Thoracic aorta (tissue), 2 donors: ENCODE results near the gene CLDN24. TPM values are rescaled to one million over a fixed set of nuclear protein-coding genes. Genes with fewer than 3 reads are reported as not detected.

ENCODE experiments used
- ATAC-seq: fragments of 150-250 bp; one replicate; pipeline ENCODE4 v1.8.0; 2017; ENCODE audit warnings: low read depth; ENCODE audit not compliant: insufficient number of reproducible peaks, low FRiP score
- DNase-seq: peaks from one replicate; pipeline ENCODE4 v3.0.0-alpha.2; 2020; ENCODE audit warnings: low spot score
- H3K27ac ChIP-seq, 2 donors: fragments of 200-600 bp; sonication (generic); 1 replicate in 1 of 2; 2 replicates in 1 of 2; pipeline ENCODE4 v1.5.1; 2016; ENCODE audit warnings: mild to moderate bottlenecking in 2 of 2, moderate library complexity in 2 of 2
- H3K27me3 ChIP-seq: fragments of 200-600 bp; sonication (generic); replicated peaks from 2 replicates; pipeline ENCODE4 v1.6.0; 2016; ENCODE audit warnings: mild to moderate bottlenecking; ENCODE audit not compliant: insufficient read depth
- H3K36me3 ChIP-seq: fragments of 200-600 bp; sonication (generic); one replicate; pipeline ENCODE4 v1.5.1; 2016
- H3K4me1 ChIP-seq, 2 donors: fragments of 200-600 bp; sonication (generic); 1 replicate in 1 of 2; 2 replicates in 1 of 2; pipeline versions ENCODE4 v1.5.1 to v1.6.0; 2016; ENCODE audit warnings: low read depth in 2 of 2, mild to moderate bottlenecking in 1 of 2; ENCODE audit not compliant: control insufficient read depth in 1 of 2
- H3K4me3 ChIP-seq: fragments of 200-600 bp; sonication (generic); 2 replicates; pipeline ENCODE4 v1.5.1; 2016; ENCODE audit warnings: mild to moderate bottlenecking
- H3K9me3 ChIP-seq: fragments of 200-600 bp; sonication (generic); 2 replicates; pipeline ENCODE4 v1.5.1; 2016
- CTCF ChIP-seq: fragments of 200-600 bp; sonication (generic); IDR thresholded peaks from one replicate; pipeline ENCODE4 v1.5.1; 2019; ENCODE audit warnings: antibody characterized with exemption
- total RNA-seq, 2 donors: library from RNA; depleted of rRNA; stranded (reverse); fragments of >200 nt; gene quantifications; one replicate each; pipeline versions ENCODE4 v1.1.0 to v1.2.3, GENCODE V29; 2016

Gene CLDN24
- total RNA-seq, 2 donors from 2014 or later: not detected

- no peak for ATAC-seq
- H3K4me1 ChIP-seq: no peaks in the 10 kb centered on the region
- no peaks in the 10 kb centered on the region for H3K9me3 ChIP-seq
- no peak for TF ChIP-seq CTCF
- H3K4me3 ChIP-seq: no peak overlapping the region
- no peak for DNase-seq
- no peak overlapping the region for H3K27ac ChIP-seq
- H3K36me3 ChIP-seq: no peaks in the 10 kb centered on the region
- no peaks in the 10 kb centered on the region for H3K27me3 ChIP-seq
Measured at GRCh38 chr4:183356173-183356830, 34.1 kb upstream of the CLDN24 start.

GRCh38 chr4:183355405-183355804, 33.2 kb upstream of the CLDN24 start:
- no peaks in the 10 kb centered on the region for H3K36me3 ChIP-seq
- ATAC-seq (no peak), DNase-seq (no peak)
- H3K27me3 ChIP-seq: no peaks in the 10 kb centered on the region
- no peaks in the 10 kb centered on the region for H3K9me3 ChIP-seq
- no peaks in the 10 kb centered on the region for H3K4me1 ChIP-seq
- no peak overlapping the region for H3K4me3 ChIP-seq
- TF ChIP-seq CTCF: no peak
- no peak overlapping the region for H3K27ac ChIP-seq

- no peaks in the 10 kb centered on the region for H3K27me3 ChIP-seq
- TF ChIP-seq CTCF: no peak
- no peaks in the 10 kb centered on the region for H3K4me1 ChIP-seq
- no peaks in the 10 kb centered on the region for H3K9me3 ChIP-seq
- H3K36me3 ChIP-seq: no peaks in the 10 kb centered on the region
- H3K27ac ChIP-seq: no peak overlapping the region
- no peak overlapping the region for H3K4me3 ChIP-seq
- no peak for ATAC-seq
- DNase-seq: no peak
Measured at GRCh38 chr4:183354219-183354618, 32.0 kb upstream of the CLDN24 start.

- Histone ChIP-seq H3K36me3 (no peaks in the 10 kb centered on the region), H3K9me3 (no peaks in the 10 kb centered on the region), H3K4me1 (no peaks in the 10 kb centered on the region), H3K27me3 (no peaks in the 10 kb centered on the region), H3K27ac (no peak overlapping the region), H3K4me3 (no peak overlapping the region)
- no peak for TF ChIP-seq CTCF
- ATAC-seq: no peak
- DNase-seq: no peak
Measured at GRCh38 chr4:183353557-183353956, 31.3 kb upstream of the CLDN24 start.

- DNase-seq: no peak
- no peak overlapping the region for H3K4me3 ChIP-seq
- H3K9me3 ChIP-seq: no peaks in the 10 kb centered on the region
- H3K36me3 ChIP-seq: no peaks in the 10 kb centered on the region
- no peak for ATAC-seq
- H3K27ac ChIP-seq: no peak overlapping the region
- H3K27me3 ChIP-seq: no peaks in the 10 kb centered on the region
- H3K4me1 ChIP-seq: no peaks in the 10 kb centered on the region
- TF ChIP-seq CTCF: no peak
Measured at GRCh38 chr4:183352546-183352945, 30.3 kb upstream of the CLDN24 start.
